MCF 10A (cell line): ENCODE results near the gene PNCK. TPM values are rescaled to one million over a fixed set of nuclear protein-coding genes. Genes with fewer than 3 reads are reported as not detected.

ENCODE experiments used
- BruUV-seq: library from RNA; stranded (reverse); fragments of 400-500 nt; replicated peaks from 2 replicates; lab custom pipeline; 2021; lab: Mats Ljungman, UMichigan
- CTCF ChIA-PET: fragments of 300-600 bp; sonication (Branson Sonifier 250); formaldehyde crosslinking; extraction: SDS; loops from one replicate; lab custom pipeline; 2021; ENCODE audit warnings: antibody characterized with exemption, inconsistent platforms; lab: Yijun Ruan, JAX
- POLR2A ChIA-PET: fragments of 300-600, 350-650 bp; sonication (Branson Sonifier 250); formaldehyde crosslinking; extraction: SDS; loops from one replicate; lab custom pipeline; 2020; ENCODE audit warnings: antibody characterized with exemption, inconsistent platforms; lab: Yijun Ruan, JAX
- DNase-seq: peaks from one replicate; pipeline ENCODE4 v3.0.0-alpha.2; 2018; ENCODE audit not compliant: unreplicated experiment
- H3K27ac Mint-ChIP-seq: one replicate; pipeline ENCODE4 v1.8.0; 2022; ENCODE audit warnings: mild to moderate bottlenecking, low read depth, mixed read lengths; ENCODE audit not compliant: unreplicated experiment
- H3K27me3 Mint-ChIP-seq: one replicate; pipeline ENCODE4 v1.8.0; 2022; ENCODE audit warnings: mixed read lengths; ENCODE audit not compliant: insufficient read depth, unreplicated experiment
- H3K36me3 Mint-ChIP-seq: one replicate; pipeline ENCODE4 v1.8.0; 2022; ENCODE audit warnings: mild to moderate bottlenecking, moderate library complexity, mixed read lengths; ENCODE audit not compliant: insufficient read depth, unreplicated experiment
- H3K4me1 Mint-ChIP-seq: one replicate; pipeline ENCODE4 v1.8.0; 2022; ENCODE audit warnings: mixed read lengths; ENCODE audit not compliant: insufficient read depth, unreplicated experiment
- H3K4me3 Mint-ChIP-seq: one replicate; pipeline ENCODE4 v1.8.0; 2022; ENCODE audit warnings: mild to moderate bottlenecking, moderate library complexity, mixed read lengths; ENCODE audit not compliant: unreplicated experiment
- H3K9me3 Mint-ChIP-seq: one replicate; pipeline ENCODE4 v1.8.0; 2022; ENCODE audit warnings: mixed read lengths; ENCODE audit not compliant: unreplicated experiment
- intact Hi-C: fragments of 100-400 bp; cut with micrococcal nuclease; formaldehyde crosslinking; loops from 2 replicates; pipeline ENCODE4 v1.14.1; 2022
- total RNA-seq: library from RNA; stranded (reverse); gene quantifications from 2 replicates; pipeline ENCODE4 v1.2.3, GENCODE V29; 2022
- TF ChIP-seq, protein P1 (sequence below): fragments of 200-600 bp; IDR thresholded peaks from one replicate; pipeline ENCODE4 v1.8.0; 2022; ENCODE audit warnings: antibody characterized with exemption, mild to moderate bottlenecking; ENCODE audit not compliant: unreplicated experiment

The PNCK gene
- total RNA-seq, 1 experiment from 2014 or later, result not detected

DNA sequence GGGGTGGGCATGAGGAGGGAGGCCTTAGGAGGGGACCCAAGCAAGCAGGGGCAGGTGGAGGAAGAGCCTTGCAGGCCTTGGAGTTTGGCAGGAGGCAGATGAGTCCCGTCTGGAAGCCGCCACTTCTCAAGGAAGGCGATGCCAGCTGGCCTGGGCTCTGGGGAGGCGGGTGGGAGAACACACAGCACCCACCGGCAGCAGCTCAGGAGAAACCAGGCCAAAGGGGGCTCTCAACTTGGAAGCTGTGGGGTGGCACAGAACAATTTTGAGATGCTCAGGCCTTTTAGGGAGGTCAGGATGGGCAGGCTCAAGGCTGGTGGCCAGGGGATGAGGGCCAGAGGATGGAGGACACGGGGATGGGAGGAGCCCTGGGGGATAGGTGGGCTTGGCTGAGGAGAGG, 38.2 kb downstream of the PNCK start:
- Mint-ChIP-seq H3K27me3 (peaks cover 27% of the 10 kb centered on the region), H3K4me3 (no peak overlapping the region), H3K27ac (no peak overlapping the region), H3K4me1 (no peaks in the 10 kb centered on the region), H3K9me3 (peaks cover 11% of the 10 kb centered on the region), H3K36me3 (no peaks in the 10 kb centered on the region)
- BruUV-seq, result no TSS peak
- TF ChIP-seq, protein P1, sequence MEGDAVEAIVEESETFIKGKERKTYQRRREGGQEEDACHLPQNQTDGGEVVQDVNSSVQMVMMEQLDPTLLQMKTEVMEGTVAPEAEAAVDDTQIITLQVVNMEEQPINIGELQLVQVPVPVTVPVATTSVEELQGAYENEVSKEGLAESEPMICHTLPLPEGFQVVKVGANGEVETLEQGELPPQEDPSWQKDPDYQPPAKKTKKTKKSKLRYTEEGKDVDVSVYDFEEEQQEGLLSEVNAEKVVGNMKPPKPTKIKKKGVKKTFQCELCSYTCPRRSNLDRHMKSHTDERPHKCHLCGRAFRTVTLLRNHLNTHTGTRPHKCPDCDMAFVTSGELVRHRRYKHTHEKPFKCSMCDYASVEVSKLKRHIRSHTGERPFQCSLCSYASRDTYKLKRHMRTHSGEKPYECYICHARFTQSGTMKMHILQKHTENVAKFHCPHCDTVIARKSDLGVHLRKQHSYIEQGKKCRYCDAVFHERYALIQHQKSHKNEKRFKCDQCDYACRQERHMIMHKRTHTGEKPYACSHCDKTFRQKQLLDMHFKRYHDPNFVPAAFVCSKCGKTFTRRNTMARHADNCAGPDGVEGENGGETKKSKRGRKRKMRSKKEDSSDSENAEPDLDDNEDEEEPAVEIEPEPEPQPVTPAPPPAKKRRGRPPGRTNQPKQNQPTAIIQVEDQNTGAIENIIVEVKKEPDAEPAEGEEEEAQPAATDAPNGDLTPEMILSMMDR, result no peak
- intact Hi-C loops, result no loop called here
- no peak for DNase-seq
- ChIA-PET CTCF (interaction anchor here (0.6 to 0.8 kb wide), 3 partner anchors 22 to 41 kb away, joined by 3 to 4 read pairs (median 4); no protein-coding TSS in a partner anchor), POLR2A (interaction anchor here (1.1 kb wide), 1 partner anchor 10 kb away, joined by 3 read pairs; no protein-coding TSS in a partner anchor)

DNA sequence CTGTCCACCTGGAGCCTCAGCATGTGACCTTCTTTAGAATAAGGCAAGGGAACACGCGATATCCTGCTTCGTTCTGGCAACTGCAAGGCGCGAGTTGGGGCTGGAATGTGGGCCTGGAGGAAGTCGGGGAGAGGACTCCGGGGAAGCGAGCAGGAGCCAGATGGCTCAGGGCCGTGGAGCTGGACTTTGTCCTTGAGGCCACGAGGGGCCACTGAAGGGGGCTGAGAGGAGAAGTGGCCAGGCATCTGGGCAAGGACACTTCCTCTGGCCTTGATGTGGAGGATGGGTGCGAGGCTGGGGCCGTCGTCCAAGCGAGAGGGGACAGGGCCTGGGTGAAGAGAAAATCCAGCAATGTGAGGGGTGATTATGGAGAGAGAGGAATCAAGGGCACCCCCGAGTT, 38.8 kb downstream of the PNCK start:
- Mint-ChIP-seq H3K4me1 (no peaks in the 10 kb centered on the region), H3K9me3 (peaks cover 11% of the 10 kb centered on the region), H3K36me3 (no peaks in the 10 kb centered on the region), H3K27ac (no peak overlapping the region), H3K4me3 (no peak overlapping the region), H3K27me3 (peaks cover 33% of the 10 kb centered on the region)
- no peak for DNase-seq
- intact Hi-C loops, result no loop called here
- ChIA-PET POLR2A (no interaction called here), CTCF (interaction anchor here (0.6 kb wide), 1 partner anchor 40 kb away, joined by 4 read pairs; no protein-coding TSS in a partner anchor)
- TF ChIP-seq, protein P1, result no peak
- BruUV-seq, result no TSS peak

DNA sequence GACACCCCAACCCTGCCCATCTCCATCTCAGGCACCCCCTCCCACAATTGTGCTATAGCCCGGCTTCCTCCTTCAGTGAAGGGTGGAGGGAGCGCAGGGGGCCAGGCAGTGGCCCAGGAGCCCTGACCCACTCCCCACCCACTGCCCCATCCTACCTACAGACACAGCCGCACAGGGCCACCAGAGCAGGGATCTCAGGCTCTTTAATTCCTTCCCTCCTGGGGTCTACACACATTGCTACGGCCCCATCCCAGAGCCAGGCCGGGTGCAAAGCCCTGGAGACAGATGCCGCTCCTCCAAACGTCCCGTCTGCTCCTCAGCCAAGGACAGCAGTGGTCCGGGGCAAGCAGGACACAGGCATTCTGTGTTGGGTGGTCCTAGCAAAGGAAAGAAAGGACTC, 39.4 kb downstream of the PNCK start:
- H3K9me3 Mint-ChIP-seq, result peaks cover 11% of the 10 kb centered on the region
- CTCF ChIA-PET, result no interaction called here
- TF ChIP-seq, protein P1, result no peak
- no peaks in the 10 kb centered on the region for H3K4me1 Mint-ChIP-seq
- H3K27me3 Mint-ChIP-seq, result peaks cover 39% of the 10 kb centered on the region
- H3K4me3 Mint-ChIP-seq, result no peak overlapping the region
- BruUV-seq, result no TSS peak
- no peak for DNase-seq
- H3K36me3 Mint-ChIP-seq, result no peaks in the 10 kb centered on the region
- POLR2A ChIA-PET, result no interaction called here
- no peak overlapping the region for H3K27ac Mint-ChIP-seq
- intact Hi-C loops, result no loop called here

DNA sequence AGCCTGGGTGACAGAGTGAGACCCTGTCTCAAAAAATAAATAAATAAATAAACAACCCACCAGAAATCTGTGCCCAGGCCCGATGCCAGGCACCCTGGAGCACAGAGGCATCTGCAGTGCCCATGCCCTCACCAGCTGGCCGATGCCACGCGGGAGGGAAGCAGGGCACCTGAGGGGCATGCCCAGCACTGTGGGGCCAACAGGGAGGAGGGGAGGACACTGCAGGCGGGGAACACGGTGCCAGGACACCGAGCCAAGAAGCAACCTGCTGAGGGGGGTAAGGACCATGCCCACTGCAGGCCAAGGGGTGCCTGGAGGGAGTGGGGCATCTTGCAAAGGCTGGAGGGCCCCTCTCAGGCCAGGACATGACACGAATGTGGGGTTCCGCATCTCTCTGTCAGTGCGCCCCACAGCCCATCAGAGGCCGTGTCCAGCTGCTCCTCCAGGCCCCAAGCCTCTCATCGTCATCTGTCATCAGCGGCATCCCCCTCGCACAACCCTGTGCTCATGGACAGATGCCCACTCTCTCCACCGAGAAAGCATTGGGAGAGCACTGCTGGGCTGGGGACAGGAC, 39.9 kb downstream of the PNCK start:
- peaks cover 11% of the 10 kb centered on the region for H3K9me3 Mint-ChIP-seq
- POLR2A ChIA-PET, result no interaction called here
- TF ChIP-seq, protein P1, result no peak

More for the DNA sequence above, 39.9 kb downstream of the PNCK start:
- intact Hi-C loops, result no loop called here
- BruUV-seq, result no TSS peak
- Mint-ChIP-seq H3K36me3 (no peaks in the 10 kb centered on the region), H3K4me1 (no peaks in the 10 kb centered on the region), H3K27ac (no peak overlapping the region), H3K4me3 (no peak overlapping the region), H3K27me3 (peaks cover 44% of the 10 kb centered on the region)
- CTCF ChIA-PET, result no interaction called here
- DNase-seq, result no peak
